H9 (cell line): ENCODE data around the gene GFRA1. TPM values are rescaled to one million over a fixed set of nuclear protein-coding genes. Genes with fewer than 3 reads are reported as not detected.

Source experiments
- DNase-seq: peaks from one replicate; pipeline ENCODE4 v3.0.0-alpha.2; 2017
- H2AFZ ChIP-seq: one replicate; pipeline ENCODE4 v1.6.1; 2013; ENCODE audit warnings: mild to moderate bottlenecking, low read length, control low read depth, moderate library complexity
- H2AK5ac ChIP-seq: 2 replicates; pipeline ENCODE4 v1.6.1; 2013; ENCODE audit warnings: low read length, control low read depth, mixed read lengths; ENCODE audit not compliant: insufficient read length
- H2BK120ac ChIP-seq: one replicate; pipeline ENCODE4 v1.6.1; 2013; ENCODE audit warnings: low read depth, mild to moderate bottlenecking, low read length, control low read depth, inconsistent platforms; ENCODE audit not compliant: poor library complexity, severe bottlenecking
- H2BK12ac ChIP-seq: 2 replicates; pipeline ENCODE4 v1.6.1; 2013; ENCODE audit warnings: low read length, control low read depth, mixed read lengths, low read depth; ENCODE audit not compliant: insufficient read length
- H2BK15ac ChIP-seq: 2 replicates; pipeline ENCODE4 v1.6.1; 2013; ENCODE audit warnings: low read depth, low read length, control low read depth
- H2BK20ac ChIP-seq: one replicate; pipeline ENCODE4 v1.6.1; 2013; ENCODE audit warnings: low read depth, mild to moderate bottlenecking, low read length, control low read depth, inconsistent platforms; ENCODE audit not compliant: poor library complexity, severe bottlenecking
- H2BK5ac ChIP-seq: 2 replicates; pipeline ENCODE4 v1.6.1; 2013; ENCODE audit warnings: low read length, control low read depth, mixed read lengths; ENCODE audit not compliant: insufficient read length
- H3K14ac ChIP-seq: 2 replicates; pipeline ENCODE4 v1.6.1; 2013; ENCODE audit warnings: low read length, control low read depth; ENCODE audit not compliant: insufficient read depth
- H3K18ac ChIP-seq: 2 replicates; pipeline ENCODE4 v1.6.1; 2013; ENCODE audit warnings: low read depth, mild to moderate bottlenecking, mixed read lengths, low read length, control low read depth; ENCODE audit not compliant: insufficient read length
- H3K23ac ChIP-seq: 2 replicates; pipeline ENCODE4 v1.6.1; 2013; ENCODE audit warnings: low read length, control low read depth, mixed read lengths, low read depth; ENCODE audit not compliant: insufficient read length
- H3K23me2 ChIP-seq: 2 replicates; pipeline ENCODE4 v1.6.1; 2013; ENCODE audit warnings: low read depth, mild to moderate bottlenecking, mixed read lengths, low read length, control low read depth; ENCODE audit not compliant: insufficient read length, poor library complexity, severe bottlenecking
- H3K27ac ChIP-seq: 2 replicates; pipeline ENCODE4 v1.5.1; 2013; ENCODE audit warnings: low read length, control low read depth, mixed read lengths, low read depth; ENCODE audit not compliant: insufficient read length
- H3K27me3 ChIP-seq: 2 replicates; pipeline ENCODE4 v1.6.1; 2013; ENCODE audit warnings: low read length, control low read depth, inconsistent platforms; ENCODE audit not compliant: insufficient read depth
- H3K4ac ChIP-seq: 2 replicates; pipeline ENCODE4 v1.6.1; 2013; ENCODE audit warnings: low read depth, mild to moderate bottlenecking, control low read depth, inconsistent platforms, low read length, moderate library complexity
- H3K4me1 ChIP-seq: 2 replicates; pipeline ENCODE4 v1.6.1; 2013; ENCODE audit warnings: low read length, control low read depth, inconsistent platforms; ENCODE audit not compliant: insufficient read depth
- H3K4me2 ChIP-seq: 2 replicates; pipeline ENCODE4 v1.6.1; 2013; ENCODE audit warnings: low read length, control low read depth, mixed read lengths; ENCODE audit not compliant: insufficient read length, insufficient read depth
- H3K56ac ChIP-seq: 2 replicates; pipeline ENCODE4 v1.6.1; 2013; ENCODE audit warnings: low read depth, mild to moderate bottlenecking, mixed read lengths, low read length, control low read depth; ENCODE audit not compliant: insufficient read length
- H3K79me1 ChIP-seq: 2 replicates; pipeline ENCODE4 v1.6.1; 2013; ENCODE audit warnings: low read depth, mild to moderate bottlenecking, moderate library complexity, low read length, control low read depth, inconsistent platforms; ENCODE audit not compliant: insufficient read depth, poor library complexity, severe bottlenecking
- H3K79me2 ChIP-seq: 2 replicates; pipeline ENCODE4 v1.6.1; 2013; ENCODE audit warnings: low read length, control low read depth, inconsistent platforms; ENCODE audit not compliant: insufficient read depth
- H3K9ac ChIP-seq: 2 replicates; pipeline ENCODE4 v1.6.1; 2013; ENCODE audit warnings: low read length, control low read depth, mixed read lengths; ENCODE audit not compliant: insufficient read length; ENCODE audit errors: extremely low read depth
- H3K9me3 ChIP-seq: one replicate; pipeline ENCODE4 v1.6.1; 2013; ENCODE audit warnings: low read depth, low read length, inconsistent platforms; ENCODE audit not compliant: control insufficient read depth
- H3T11ph ChIP-seq: one replicate; pipeline ENCODE4 v1.6.1; 2013; ENCODE audit warnings: mild to moderate bottlenecking, low read length, control low read depth, inconsistent platforms
- H4K20me1 ChIP-seq: one replicate; pipeline ENCODE4 v1.6.1; 2013; ENCODE audit not compliant: control insufficient read depth, insufficient read length, insufficient read depth
- H4K5ac ChIP-seq: 2 replicates; pipeline ENCODE4 v1.6.1; 2013; ENCODE audit warnings: low read depth, mild to moderate bottlenecking, mixed read lengths, low read length, control low read depth; ENCODE audit not compliant: insufficient read length
- H4K8ac ChIP-seq: replicated peaks from 2 replicates; pipeline ENCODE4 v1.6.1; 2013; ENCODE audit warnings: low read length, control low read depth, mixed read lengths, low read depth; ENCODE audit not compliant: insufficient read length
- H4K91ac ChIP-seq: 2 replicates; pipeline ENCODE4 v1.6.1; 2013; ENCODE audit warnings: low read depth, mild to moderate bottlenecking, moderate library complexity, mixed read lengths, low read length, control low read depth; ENCODE audit not compliant: insufficient read length
- H3K27ac Mint-ChIP-seq, 3 experiments: 2 replicates in 2 of 3; 3 replicates in 1 of 3; pipeline ENCODE4 v1.8.0; 2020 to 2021; ENCODE audit warnings: mixed read lengths in 3 of 3, mild to moderate bottlenecking in 1 of 3, moderate library complexity in 1 of 3
- H3K27me3 Mint-ChIP-seq: 2 replicates; pipeline ENCODE4 v1.8.0; 2021; ENCODE audit warnings: low read depth, mild to moderate bottlenecking, moderate library complexity, mixed read lengths
- H3K36me3 Mint-ChIP-seq, 3 experiments: 2 replicates in 2 of 3; 3 replicates in 1 of 3; pipeline ENCODE4 v1.8.0; 2020 to 2021; ENCODE audit warnings: low read depth in 3 of 3, mixed read lengths in 3 of 3; ENCODE audit not compliant: insufficient read depth in 1 of 3
- H3K4me1 Mint-ChIP-seq, 2 experiments: 2 replicates each; pipeline ENCODE4 v1.8.0; 2020; ENCODE audit warnings: mixed read lengths in 2 of 2
- H3K4me3 Mint-ChIP-seq, 2 experiments: 2 replicates in 1 of 2; 3 replicates in 1 of 2; pipeline ENCODE4 v1.8.0; 2020 to 2021; ENCODE audit warnings: mild to moderate bottlenecking in 2 of 2, mixed read lengths in 2 of 2, moderate library complexity in 1 of 2
- H3K9me3 Mint-ChIP-seq, 2 experiments: 2 replicates in 1 of 2; 3 replicates in 1 of 2; pipeline ENCODE4 v1.8.0; 2020; ENCODE audit warnings: mild to moderate bottlenecking in 2 of 2, mixed read lengths in 2 of 2, moderate library complexity in 1 of 2
- CTCF ChIP-seq: fragments of 200-600 bp; sonication (generic); conservative IDR thresholded peaks from 3 replicates; pipeline ENCODE4 v1.8.0; 2021; ENCODE audit warnings: antibody characterized with exemption, mild to moderate bottlenecking
- WGBS: extraction: QIAGEN DNeasy Blood & Tissue Kit; methylation state at CpG from one replicate; pipeline ENCODE4 v1.1.7; 2013; ENCODE audit warnings: missing lambda C conversion rate, low lambda C conversion rate, mixed read lengths; ENCODE audit not compliant: insufficient read length; ENCODE audit errors: extremely low coverage; 5-methylcytosine and 5-hydroxymethylcytosine counted together
- total RNA-seq: library from RNA; stranded (reverse); gene quantifications from 2 replicates; pipeline ENCODE4 v1.2.1, GENCODE V29; 2021

The GFRA1 gene
- total RNA-seq, 1 experiment from 2014 or later = 0.24 TPM

GRCh38 chr10:116216676-116217075, 56.3 kb downstream of the GFRA1 start:
- no CpG with 5 or more reads among the region's 3 CpGs for WGBS
- no peak overlapping the region for H3K9ac ChIP-seq
- H3K9me3 ChIP-seq = no peaks in the 10 kb centered on the region
- H3K18ac ChIP-seq = no peak overlapping the region
- no peaks in the 10 kb centered on the region for H3K23me2 ChIP-seq
- H3K27me3 ChIP-seq = no peaks in the 10 kb centered on the region
- Mint-ChIP-seq H3K27ac (no peak overlapping the region), H3K4me1 (peaks cover 0 to under 1% of the 10 kb centered on the region in 2 experiments; a peak in 1 of 4 replicates), H3K27me3 (peaks cover 2% of the 10 kb centered on the region), H3K4me3 (no peak overlapping the region), H3K9me3 (no peaks in the 10 kb centered on the region), H3K36me3 (no peaks in the 10 kb centered on the region)
- H2BK12ac ChIP-seq = no peak overlapping the region
- H3K4me1 ChIP-seq = no peaks in the 10 kb centered on the region
- H4K91ac ChIP-seq = no peak overlapping the region
- H2BK15ac ChIP-seq = no peak overlapping the region
- no peak for DNase-seq
- H3K4me2 ChIP-seq = no peak overlapping the region
- no peak for TF ChIP-seq CTCF
- no peak overlapping the region for H2BK120ac ChIP-seq
- H4K20me1 ChIP-seq = no peaks in the 10 kb centered on the region
- H2BK20ac ChIP-seq = no peak overlapping the region
- H2AK5ac ChIP-seq = no peak overlapping the region
- no peak overlapping the region for H3K14ac ChIP-seq
- no peak overlapping the region for H4K5ac ChIP-seq
- H3K56ac ChIP-seq = no peak overlapping the region
- H3K79me1 ChIP-seq = no peaks in the 10 kb centered on the region
- H3K27ac ChIP-seq = no peak overlapping the region
- H3K4ac ChIP-seq = no peak overlapping the region
- no peaks in the 10 kb centered on the region for H3K79me2 ChIP-seq
- no peak overlapping the region for H3T11ph ChIP-seq
- H2BK5ac ChIP-seq = no peak overlapping the region
- no peak overlapping the region for H4K8ac ChIP-seq
- no peak overlapping the region for H2AFZ ChIP-seq
- H3K23ac ChIP-seq = no peak overlapping the region
